NCI-H2107 treated with DMSO at 0.1 percent for 48 hours (cell line): ENCODE data around the gene NPAS2.

Experiments
- DNase-seq: peaks from one replicate; lab custom pipeline; 2025; ENCODE audit not compliant: unreplicated experiment; lab: John Stamatoyannopoulos, UW

NPAS2 gene

DNA sequence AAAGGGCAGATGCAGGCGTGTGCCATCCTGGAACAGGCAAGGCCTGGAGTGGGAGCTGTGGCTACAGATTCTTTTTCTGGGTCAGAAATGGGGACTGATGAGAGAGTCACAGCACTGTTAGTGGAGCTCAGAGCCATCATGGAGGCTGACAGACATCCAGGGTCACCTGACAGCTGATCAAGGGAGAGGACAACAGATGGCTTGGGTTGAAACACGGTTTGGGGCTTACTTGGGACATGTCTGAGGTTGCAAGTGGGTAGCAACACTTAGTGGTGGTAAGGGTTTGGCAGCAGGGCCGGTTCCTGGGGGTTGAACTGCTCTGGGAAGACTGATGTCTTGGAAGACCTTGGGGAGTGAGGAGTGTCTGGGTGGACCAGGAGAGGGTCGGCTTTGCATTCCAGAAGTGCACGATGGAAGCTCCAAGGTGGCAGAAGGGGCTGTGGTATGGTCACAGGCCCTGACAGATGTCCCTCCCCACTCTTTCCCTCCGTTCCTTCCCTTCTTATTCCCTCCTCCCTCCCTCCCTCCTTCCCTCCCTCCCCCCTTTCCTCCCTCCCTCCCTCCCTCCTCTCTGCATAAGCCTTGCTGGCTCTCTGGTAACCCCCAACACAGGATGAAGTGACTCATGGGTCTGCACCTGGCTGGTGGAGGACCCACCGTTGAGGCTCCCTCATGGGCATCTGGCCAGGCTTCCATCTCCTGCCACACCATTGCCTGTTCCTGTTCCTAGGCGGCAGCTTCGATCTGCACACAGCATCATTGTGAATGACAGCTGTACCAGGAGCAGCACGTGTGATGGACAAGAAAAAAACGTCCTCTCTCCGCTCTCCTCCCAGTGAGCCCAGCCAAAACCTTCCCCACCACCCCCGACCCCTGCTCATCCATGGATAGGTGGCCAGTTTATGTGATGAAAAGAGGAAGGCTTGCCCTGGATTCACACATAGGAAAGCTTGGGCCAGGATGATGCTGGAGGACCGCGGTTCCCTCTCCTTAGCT, 118.4 kb downstream of the NPAS2 start:
- DNase-seq, result no peak

DNA sequence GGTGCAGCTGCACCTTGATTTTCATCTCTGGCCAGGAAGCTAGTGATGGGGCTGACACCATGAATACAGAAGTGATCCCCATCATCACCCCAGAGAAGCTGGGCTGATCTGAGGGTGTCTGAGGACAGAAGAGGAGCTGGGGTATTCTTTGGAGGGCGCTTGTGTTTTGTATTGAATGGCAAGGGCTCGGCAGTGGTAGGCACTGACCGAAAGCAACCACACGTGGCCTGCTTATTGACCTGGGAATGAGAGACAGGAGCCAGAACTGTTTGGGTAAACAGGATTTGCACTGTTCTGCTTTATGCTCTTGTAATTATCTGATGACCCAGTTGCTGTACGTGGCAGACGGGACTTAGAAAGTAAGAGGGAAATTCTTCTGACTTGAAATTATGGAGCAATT, 119.5 kb downstream of the NPAS2 start:
- no peak for DNase-seq

DNA sequence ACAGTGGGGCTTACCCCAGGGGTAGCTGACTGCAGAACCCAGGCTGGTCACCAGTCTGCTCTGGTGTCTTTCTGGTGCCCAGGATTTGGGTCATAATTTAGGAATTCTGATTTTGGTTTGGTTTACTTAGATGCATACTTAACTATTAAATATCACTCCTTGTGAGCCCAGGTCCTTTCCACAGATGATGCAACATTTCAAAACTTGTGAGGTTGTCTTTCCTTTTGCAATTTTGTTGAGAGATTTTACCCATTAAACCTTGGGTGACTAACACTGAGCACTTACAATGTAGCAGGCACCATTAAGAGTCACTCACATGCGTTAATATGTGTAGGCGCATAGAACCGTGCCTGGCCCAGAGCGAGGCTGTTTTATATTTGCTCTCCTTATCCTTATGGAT, 120.3 kb downstream of the NPAS2 start:
- DNase-seq, result no peak

DNA sequence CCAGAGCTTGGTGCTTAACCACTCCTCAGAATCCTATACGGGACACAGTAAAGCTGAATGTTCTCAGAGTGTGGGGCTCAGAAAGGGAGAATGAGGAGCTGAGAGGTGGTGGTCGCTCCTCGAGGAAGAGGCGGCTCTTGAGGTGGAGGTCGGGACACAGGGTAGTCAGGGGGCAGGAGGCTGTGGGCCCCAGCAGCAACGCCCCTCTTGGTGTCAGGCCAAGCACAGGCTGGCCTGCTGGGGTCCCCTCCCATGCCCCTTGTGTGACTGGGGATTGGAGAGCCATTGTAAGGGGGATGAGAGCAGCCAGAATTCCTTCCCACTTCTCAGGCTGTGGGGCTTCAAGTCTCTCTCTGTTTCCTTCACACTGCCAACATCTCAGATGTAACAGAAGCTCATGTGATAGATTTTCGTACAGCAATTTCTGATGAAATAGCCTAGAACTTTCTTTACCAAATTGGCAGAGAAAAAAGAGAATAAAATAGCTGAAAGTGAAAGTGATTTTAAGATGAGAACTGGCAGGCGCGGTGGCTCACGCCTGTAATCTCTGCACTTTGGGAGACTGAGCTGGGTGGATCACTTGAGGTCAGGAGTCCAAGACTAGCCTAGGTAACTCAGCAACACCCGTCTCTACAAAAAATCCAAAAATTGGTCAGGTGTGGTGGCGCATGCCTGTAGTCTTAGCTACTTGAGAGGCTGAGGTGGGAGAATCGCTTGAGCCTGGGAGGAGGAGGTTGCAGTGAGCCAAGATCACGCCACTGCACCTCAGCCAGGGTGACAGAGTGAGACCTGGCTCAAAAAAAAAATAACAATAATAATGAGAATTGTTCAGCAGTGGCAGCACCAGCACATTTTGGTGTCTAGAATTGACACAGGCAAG, 121.1 kb downstream of the NPAS2 start:
- no peak for DNase-seq

DNA sequence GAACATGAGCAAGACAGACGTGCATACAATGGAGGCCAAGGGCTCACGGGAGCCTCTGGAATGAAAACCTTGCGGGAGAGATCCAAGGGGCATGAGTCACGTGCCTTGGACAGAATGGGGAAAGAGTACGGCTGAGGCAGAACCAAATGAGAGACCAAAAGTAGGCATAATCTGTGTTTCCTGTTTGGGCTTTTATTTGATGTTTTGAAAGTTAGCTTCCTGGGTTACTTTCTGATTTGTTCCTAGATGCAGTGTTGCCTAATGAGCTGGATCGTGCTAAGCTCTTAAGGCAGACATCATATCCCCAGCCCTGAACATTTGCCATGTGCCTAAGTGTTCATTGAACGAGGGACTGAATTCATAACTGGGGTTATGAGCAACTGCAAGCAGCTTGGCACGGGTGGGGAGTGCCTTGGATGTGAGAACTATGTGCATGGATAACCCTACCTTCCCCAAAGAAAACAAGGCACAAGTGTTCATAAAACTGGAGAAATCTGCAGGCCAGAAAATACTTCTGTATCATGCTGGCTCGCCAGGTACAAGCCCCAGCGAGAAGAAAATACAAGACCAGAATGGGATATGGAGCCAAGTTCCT, 121.8 kb downstream of the NPAS2 start:
- DNase-seq, result no peak

DNA sequence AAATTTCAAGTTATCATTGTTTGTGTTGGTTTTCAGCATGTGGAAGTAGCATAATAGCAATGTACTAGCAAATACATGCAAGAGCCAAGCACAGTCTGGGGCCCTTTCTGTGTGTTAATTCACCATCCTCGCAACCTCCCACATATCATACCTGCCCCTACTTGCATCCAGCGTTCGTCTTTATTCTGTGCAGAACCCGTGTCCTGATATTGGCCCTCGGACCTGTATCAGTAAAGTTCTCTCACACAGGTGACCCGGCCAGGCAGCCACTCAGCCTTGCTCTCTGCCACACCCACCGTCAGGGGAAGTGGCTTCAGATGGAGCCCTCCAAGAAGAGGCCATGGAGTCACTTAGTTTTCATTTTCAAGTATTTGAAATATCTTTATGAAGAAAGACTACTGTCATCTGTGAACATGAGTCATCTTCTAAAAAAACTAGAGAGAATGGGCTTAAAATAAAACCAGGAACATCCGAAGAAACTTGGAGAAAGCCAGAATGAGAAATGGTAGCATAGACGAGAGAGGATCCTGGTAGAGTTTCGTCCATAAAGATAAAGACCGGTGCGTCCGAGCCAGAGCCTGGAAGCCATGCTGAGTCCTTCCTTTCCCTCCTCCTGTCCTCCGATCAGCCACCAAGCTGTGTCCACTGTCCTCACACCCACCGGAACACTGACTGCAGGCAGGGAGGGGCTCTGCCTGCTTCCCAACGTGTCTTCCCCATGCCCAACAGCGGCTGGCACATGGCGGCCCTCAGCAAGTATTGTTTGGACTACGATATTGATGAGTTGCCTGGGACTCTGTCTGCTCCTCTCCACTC, 124.9 kb downstream of the NPAS2 start:
- no peak for DNase-seq

DNA sequence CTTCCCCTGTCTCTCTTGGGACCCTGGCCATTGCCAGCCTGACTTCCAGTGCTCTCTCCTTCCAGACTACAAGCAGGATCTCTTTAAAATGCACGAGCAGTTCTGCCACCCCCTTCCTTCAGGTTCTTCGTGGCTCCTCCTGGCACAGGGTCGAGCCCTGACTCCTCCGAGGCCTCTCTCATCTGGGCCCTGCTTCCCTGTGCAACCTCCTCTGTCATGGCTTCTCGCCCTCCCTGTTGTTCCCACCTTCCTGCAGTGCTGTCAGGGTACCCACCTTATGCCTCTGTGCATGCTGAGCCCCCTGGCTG, 125.4 kb downstream of the NPAS2 start:
- DNase-seq, result no peak

DNA sequence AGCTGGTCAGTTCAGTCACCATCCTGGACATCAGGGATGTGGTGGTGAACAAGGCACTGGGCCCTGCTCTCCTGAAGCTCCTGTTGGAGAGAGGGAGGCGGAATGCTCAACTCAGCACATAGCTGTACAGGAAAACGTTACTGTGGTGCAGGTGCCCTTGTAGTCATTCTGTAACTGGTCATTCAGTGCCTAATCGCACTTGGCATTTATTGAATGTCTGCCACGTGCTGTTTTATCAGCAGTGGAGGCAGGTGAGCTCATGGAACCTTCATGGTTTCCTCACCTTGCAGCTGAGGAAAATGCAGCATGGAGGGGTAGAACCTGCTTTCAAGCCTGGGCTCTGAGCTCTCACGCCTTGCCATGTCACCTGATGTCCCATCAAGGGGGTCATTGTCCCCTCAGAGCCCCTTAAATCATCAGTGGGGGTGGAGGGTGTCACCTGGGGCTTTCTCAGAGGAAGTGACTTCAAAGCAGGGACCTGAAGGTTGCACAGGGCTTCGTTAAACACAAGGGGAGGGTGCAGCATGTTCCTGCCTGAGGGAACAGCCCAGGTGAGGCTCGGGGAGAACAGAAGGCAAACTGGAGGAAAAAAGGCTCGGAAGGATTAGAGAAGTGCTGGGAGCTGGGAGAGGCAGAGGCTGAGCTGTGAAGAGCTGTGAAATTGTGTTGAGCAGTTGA, 126.1 kb downstream of the NPAS2 start:
- no peak for DNase-seq

DNA sequence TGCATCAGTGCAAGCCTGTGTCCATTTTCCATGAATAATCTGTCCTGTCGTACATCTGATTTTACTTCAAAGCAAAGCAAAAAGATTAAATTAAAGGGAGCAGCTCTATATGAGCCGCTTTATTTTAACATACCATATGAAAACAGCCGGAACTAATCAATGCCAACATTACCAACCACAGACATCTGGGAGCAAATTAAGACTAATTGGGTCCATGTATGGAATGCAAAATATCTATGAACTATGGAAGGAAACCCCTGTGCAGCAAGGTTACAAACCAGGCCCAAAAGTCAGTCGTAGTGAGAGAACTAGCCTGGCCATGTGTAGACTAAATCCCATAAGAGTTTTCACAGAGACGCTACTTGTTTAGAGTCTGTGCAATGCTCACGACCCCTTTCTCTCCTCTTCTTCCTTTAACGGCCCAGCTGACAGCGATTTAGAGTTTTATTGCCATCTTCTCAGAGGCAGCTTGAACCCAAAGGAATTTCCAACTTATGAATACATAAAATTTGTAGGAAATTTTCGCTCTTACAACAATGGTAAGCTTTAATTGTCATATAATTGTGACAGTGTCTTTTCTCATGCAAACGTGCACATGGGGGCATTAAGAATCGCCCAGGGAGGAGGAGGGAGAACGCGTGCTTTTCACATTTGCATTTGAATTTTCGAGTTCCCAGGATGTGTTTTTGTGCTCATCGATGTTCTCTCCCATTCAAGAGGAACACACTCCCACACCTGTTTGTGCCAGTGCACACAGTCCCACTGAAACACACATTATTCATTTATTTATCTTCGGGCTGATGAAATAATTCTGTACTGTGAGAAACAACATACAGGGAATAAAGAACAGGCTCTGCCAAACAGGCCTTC, 129.2 kb downstream of the NPAS2 start:
- no peak for DNase-seq

DNA sequence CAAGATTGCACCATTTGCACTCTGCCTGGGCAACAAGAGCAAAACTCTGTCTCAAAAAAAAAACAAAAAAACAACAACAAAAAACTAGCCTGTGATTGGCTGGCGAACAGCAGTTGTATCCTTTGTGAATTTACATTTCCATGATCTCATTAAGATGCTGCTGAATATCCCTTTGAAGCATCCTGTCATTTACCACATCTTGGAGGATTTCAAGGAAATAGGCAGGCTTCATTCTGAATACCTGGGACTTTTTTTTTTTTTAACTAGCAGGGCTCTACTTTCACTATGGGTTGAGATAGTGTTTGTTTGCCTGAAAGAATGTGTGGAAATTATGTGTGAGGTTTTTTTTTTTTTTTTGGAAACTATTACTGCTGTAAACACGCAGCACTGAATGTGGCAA, 132.6 kb downstream of the NPAS2 start:
- DNase-seq, result no peak

DNA sequence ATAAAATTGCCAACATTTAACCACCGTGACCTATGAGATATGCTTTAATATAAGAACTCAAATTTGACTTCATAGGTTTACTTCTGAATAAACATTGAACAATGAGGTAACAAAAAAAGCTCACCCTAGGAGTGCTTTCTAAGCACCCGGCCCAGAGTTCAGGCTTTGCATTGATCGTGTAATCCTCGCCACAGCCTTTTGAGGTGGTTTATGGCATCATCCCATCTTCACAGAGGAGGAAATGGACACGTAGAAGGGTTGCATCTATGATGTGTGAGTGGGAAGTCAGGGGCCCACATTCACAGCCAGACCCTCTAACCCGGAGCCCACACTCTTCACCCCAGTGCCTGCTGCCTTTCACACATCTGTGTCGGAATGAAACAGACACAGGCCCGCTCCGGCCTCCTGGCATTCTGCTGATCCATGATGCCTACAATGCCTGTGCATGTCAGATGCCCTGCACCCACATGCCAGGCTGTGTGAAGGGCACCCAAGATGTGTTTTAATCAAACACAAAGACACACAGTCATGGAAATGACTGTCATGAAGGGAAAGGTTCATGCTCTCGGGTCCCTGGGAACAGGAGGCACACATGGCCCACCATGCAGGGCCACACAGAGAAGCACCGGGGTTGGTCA, 133.6 kb downstream of the NPAS2 start:
- DNase-seq, result no peak

DNA sequence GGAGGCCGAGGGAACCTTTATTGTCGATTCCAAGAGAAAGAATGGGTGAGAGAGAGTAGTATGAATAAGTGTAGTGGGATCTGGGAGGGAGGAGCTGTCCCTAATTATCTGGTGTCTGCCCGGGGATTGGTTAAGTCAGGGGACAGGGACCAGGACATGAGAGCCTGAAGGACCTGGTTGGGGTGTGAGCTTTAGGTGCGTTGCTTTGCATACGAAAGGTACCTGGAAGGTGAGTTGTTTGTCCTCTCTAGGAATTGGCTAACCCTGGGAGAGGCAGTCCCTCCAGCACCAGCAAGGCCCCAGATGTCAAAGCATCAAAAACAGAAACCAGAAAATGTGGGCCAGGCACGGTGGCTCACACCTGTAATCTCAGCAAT, 134.1 kb downstream of the NPAS2 start:
- DNase-seq, result no peak

DNA sequence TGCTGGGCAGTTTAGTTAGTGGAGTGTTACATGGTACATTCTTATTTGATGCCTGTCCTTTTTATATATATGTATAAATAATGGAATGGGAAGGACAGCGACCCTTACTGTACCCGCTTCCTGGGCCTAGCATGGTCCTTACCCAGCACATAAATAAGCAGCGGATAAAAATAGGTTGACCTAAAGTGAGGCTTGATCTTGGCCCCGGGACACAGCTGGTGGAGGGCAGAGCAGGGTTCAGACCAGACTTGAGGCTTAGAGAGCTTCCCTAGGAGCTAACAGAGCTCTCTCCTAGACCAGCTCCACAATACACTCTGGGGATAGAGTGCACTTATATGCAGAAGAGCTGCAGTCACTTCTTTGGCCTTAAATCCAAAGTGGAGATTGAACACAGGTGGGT, 135.3 kb downstream of the NPAS2 start:
- no peak for DNase-seq

DNA sequence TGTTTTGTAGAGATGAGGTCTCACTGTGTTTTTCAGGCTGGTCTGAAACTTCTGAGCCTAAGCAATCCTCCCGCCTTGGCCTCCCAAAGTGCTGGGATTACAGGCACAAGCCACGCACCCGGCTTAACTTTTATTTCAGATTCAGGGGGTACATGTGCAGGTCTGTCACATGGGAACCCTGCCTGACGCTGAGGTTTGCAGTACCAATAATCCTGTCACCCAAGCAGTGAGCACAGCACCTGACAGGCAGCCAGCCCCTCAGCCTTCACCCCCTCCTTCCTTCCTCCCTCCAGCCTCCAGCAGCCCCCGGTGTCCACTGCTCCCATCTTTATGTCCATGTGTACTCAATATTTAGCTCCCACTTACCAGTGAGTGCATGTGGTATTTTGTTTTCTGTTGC, 136.1 kb downstream of the NPAS2 start:
- DNase-seq, result no peak

DNA sequence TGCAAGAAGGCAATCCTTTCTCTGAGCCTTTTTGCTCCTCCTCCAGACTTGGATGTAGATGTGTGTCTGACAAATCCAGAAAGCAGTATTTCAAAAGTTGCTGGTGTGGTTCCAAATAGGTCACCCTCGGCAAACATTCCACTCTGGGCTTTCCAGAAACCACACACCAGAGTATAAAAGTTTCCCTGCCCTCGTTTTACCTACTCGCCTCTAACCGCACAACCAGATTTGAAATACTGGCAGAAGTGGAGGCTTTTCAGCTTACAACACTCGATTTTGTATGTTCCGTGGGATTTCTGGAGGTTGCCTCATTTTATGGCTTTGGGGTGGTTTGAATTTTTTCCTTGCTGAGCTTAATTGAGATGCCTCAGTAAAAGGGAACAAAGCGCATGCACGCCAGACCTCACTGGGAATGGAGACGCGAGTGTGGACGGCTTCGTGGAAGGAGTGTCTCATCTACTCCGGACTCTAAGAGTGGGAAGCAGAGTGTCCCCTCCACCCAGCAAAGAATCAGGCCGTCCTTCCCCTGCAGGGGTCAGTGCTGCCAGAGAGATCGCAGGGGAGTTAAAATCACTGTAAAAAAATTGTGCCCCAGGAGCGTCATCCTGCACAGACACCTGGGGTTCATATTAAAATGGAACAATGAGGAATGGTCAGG, 138.2 kb downstream of the NPAS2 start:
- DNase-seq, result no peak

DNA sequence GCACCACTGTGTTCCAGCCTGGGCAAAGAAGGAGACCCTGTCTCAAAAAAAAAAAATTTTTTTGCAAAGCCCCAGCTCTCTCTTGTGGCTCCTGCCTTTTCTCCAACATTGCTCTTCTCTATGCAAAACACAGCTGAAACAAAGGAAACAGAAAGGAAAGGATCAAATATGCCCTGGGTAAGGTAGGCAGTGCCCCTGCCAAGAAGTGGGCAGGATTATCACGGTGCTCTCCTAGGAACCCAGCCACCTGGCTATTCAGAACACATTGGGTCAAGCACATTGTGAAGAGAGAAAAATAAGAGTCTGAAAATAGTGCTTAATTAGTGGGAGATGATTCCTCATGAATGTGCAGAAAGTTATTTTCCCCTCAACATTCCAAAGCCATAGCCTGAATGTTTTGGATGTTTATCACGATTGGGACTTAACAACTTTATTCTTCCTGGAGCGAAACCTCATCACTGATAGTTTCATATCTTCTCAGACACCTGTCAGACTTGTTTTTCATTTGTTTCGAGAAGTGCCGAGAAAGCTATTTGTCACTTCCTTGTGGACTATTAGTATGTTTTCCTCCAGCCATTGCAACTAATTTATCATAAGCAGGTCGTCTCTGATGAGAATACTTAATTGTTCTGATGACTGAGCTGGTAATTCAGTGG, 139.4 kb downstream of the NPAS2 start:
- DNase-seq, result no peak

DNA sequence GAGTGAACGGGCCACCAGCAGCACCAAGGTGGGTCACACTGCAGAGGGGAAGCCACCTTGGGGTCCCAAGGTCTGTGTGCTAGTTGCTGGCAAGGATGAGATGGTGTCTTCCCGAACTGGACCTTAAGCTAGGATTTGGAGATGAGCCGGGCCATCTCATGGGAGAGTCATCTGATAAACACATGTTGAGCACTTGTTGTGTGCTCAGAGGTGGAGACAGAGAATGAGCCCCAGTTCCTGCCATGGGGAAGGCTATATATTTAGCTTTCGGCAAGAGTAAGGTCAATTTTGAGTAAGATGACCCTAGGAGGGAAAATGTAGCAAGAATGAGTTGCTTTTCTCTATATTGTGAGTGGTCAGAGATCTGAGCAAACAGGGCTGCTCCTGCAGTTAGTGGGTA, 140.7 kb downstream of the NPAS2 start:
- DNase-seq, result no peak
